ENCODE results near the gene TAS2R1. TPM values are rescaled to one million over a fixed set of nuclear protein-coding genes. Genes with fewer than 3 reads are reported as not detected.

TAS2R1 gene, protein sequence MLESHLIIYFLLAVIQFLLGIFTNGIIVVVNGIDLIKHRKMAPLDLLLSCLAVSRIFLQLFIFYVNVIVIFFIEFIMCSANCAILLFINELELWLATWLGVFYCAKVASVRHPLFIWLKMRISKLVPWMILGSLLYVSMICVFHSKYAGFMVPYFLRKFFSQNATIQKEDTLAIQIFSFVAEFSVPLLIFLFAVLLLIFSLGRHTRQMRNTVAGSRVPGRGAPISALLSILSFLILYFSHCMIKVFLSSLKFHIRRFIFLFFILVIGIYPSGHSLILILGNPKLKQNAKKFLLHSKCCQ
- not detected in 2 replicates for total RNA-seq (2014; rRNA removed; shearing (Covaris generic))
- not detected in 2 replicates for polyA plus RNA-seq (2014; cell fraction: nucleus; rRNA removed)

DNA sequence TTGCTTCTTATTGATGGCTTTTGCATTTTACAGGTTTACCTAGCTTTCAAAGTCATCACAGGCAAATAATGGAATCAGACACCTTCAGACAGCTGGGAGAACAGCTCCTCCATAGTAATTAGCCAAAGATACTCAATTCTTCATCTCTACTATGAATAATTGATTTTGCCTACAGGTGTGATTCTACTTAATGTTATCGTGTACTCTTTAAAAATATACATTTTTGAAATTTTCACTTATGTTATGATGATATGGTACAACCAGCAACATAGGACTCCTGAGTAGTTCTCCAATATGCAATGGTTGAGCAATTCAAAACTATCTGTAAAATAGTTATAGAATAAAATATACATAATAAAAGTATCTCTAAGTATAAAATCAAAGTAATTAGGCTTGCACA lies at the start of gene TAS2R1:
Gene TAS2R1, minus strand, starts transcription at position 101 of the 400 bp plus-strand sequence. CDS start 319 bp downstream, outside the sequence.
- DNase-seq (ENCODE audit: extremely low read depth, low read depth), result no peak

GRCh38 chr5:9670371-9670770 lies 40.2 kb upstream of the TAS2R1 start:
- DNase-seq (ENCODE audit: extremely low read depth, low read depth), result no peak

GRCh38 chr5:9667906-9668305 lies 37.8 kb upstream of the TAS2R1 start:
- DNase-seq (ENCODE audit: extremely low read depth, low read depth), result no peak

DNA sequence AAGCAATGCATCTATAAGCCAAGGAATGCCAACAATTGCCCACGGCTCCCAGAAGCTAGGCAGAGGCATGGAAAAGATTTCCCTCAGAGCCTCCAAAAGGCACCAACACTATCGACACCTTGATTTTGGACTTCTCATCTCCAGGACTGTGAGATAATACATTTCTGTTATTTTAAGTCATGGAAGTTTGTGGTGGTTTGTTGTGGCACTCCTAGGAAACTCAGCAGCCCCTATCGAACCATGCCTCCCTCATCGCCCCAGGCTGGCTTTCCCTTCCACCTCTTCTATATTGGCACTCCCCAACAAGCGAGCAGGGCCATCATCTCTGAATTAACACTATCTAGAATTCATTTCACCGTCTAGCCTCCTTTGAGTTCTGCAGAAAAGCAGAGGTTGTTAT lies 33.7 kb upstream of the TAS2R1 start:
- no peak for DNase-seq (ENCODE audit: extremely low read depth, low read depth)

- DNase-seq (ENCODE audit: extremely low read depth, low read depth), result no peak
Observed at GRCh38 chr5:9661316-9662015, 31.3 kb upstream of the TAS2R1 start.

DNA sequence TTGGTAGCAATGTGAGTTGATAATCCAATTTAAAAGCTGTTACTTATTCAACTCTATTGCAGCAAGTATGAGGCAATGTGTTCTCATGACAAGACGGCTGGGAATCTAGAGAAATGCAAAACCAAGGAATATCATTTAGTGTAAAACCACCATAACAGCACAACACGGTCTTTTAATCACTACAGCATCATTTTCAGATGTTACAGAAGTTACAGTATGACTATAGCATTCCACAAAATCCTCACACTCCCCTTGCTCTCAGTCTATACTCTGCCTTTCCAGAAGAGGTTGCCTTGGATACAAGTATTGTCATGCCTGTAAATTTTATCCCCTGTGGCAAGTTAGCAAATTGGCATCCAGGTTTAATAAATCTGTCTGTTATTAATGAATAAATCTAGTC lies 28.6 kb upstream of the TAS2R1 start:
- DNase-seq (ENCODE audit: extremely low read depth, low read depth), result no peak

- DNase-seq (ENCODE audit: extremely low read depth, low read depth), result no peak
Observed at GRCh38 chr5:9657819-9658218, 27.7 kb upstream of the TAS2R1 start.

- no peak for DNase-seq (ENCODE audit: extremely low read depth, low read depth)
Observed at GRCh38 chr5:9655641-9656040, 25.5 kb upstream of the TAS2R1 start.

DNA sequence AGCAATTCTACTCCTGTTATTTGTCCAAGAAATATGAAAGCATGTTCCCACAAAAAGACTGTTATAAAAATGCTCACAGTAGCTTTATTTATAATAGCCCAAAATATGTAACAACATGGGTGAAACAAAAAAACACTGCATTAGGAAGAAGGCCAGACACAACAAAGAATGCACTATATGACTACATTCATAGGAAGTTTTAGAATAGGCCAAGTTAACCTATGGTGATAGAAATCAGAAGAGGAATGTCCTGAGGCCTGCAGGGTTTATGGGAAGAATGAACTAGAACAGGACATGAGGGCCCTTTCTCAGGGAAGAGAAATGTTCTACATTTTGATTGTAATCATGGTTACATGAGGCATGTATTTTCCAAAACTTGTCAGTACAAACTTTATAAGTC lies 24.7 kb upstream of the TAS2R1 start:
- DNase-seq (ENCODE audit: extremely low read depth, low read depth), result no peak

DNA sequence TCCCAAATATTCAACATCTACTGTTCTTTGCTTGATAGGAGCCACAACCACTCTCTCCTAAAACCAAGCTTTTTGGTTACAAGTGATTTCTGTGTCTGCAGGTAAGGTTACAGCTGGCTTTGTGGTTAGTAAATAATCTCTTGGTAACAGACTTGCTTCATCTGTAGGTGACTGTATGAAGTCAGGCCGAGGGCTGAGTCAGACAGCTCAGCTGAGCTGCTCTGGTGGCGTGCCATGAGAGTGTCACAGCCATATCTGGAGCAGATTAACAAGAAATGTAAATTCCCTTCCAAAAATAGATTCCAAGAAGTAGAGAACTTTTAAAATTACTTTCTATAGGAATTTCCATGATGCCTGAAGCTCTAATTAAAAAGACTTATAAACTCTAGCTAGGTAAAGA lies 23.7 kb upstream of the TAS2R1 start:
- no peak for DNase-seq (ENCODE audit: extremely low read depth, low read depth)

DNA sequence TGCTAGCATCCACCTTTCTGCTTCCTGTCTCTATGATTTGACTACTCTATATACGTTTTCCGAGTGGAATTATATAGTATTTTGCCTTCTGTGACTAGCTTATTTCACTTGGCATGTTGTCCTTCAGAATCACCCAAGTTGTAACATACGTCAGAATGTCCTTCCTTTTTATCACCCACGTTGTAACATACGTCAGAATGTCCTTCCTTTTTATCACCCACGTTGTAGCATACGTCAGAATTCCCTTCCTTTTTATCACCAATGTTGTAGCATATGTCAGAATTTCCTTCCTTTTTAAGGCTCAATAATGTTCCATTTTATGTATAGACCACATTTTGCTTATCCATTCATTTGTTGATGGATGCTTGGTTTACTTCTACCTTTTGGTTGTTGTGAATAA lies 22.9 kb upstream of the TAS2R1 start:
- DNase-seq (ENCODE audit: extremely low read depth, low read depth), result no peak

GRCh38 chr5:9652295-9652694 lies 22.1 kb upstream of the TAS2R1 start:
- no peak for DNase-seq (ENCODE audit: extremely low read depth, low read depth)

- no peak for DNase-seq (ENCODE audit: extremely low read depth, low read depth)
Observed at GRCh38 chr5:9646843-9647242, 16.7 kb upstream of the TAS2R1 start.

DNA sequence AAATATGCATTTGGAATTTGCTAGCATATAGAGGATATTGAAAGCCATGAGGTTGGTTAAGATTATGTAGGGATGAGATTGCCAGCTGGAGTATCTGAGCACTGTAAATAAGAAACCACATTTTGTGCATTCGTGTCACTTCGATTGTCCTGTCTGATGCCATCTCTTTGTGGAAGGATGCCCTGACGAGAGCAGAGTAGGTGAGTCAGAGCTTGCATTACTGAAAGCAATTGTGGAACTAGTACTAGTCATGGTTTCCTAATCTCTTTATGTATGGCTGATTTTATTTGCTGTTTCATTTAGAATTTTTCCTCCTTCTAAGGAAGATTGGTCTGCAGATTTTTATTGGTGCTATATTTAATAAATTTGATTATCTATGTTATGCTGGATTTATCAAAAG lies 14.5 kb upstream of the TAS2R1 start:
- no peak for DNase-seq (ENCODE audit: extremely low read depth, low read depth)

GRCh38 chr5:9642621-9643020 lies 12.5 kb upstream of the TAS2R1 start:
- DNase-seq (ENCODE audit: extremely low read depth, low read depth), result no peak

- DNase-seq (ENCODE audit: extremely low read depth, low read depth), result no peak
Observed at GRCh38 chr5:9641806-9642355, 11.7 kb upstream of the TAS2R1 start.

- DNase-seq (ENCODE audit: extremely low read depth, low read depth), result no peak
Observed at GRCh38 chr5:9632495-9632894, 2.3 kb upstream of the TAS2R1 start.

GRCh38 chr5:9627541-9627940 lies 2.6 kb downstream of the TAS2R1 start:
- DNase-seq (ENCODE audit: extremely low read depth, low read depth), result no peak

DNA sequence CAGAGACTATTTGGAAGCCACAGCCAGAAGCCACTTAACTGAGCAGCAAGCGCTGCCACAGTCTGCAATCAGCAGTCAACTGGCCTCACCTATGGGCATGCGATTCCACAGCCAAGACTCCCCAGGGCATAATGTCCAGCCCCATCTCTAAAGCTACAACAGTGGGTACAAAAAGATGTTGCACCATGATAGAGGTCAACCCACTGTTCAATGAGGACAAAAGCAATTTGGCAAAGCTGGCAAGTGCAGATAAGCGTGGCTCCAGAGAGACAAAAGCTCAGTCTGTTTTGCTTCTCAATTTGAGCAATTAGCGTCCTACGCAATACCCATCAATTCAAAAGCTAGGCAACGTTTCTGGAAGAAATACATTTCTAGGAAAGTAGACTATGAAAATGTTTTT lies 3.2 kb downstream of the TAS2R1 start:
- DNase-seq (ENCODE audit: extremely low read depth, low read depth), result no peak

- DNase-seq (ENCODE audit: extremely low read depth, low read depth), result no peak
Observed at GRCh38 chr5:9625731-9626130, 4.4 kb downstream of the TAS2R1 start.

- DNase-seq (ENCODE audit: extremely low read depth, low read depth), result no peak
Observed at GRCh38 chr5:9625286-9625685, 4.9 kb downstream of the TAS2R1 start.
